COLO668 (cell line): ENCODE results near the gene CCNG1.
A peak's percentile ranks its signal among the peaks of the same experiment; 100 is the strongest.
"Not testable (repeated sequence)": the region's sequence is repeated elsewhere in the genome, so short reads cannot be mapped to it uniquely, and the experiment has no call there.

ENCODE experiments used
- DNase-seq: peaks from one replicate; lab custom pipeline; 2025; ENCODE audit not compliant: unreplicated experiment; lab: John Stamatoyannopoulos, UW

Gene CCNG1, protein sequence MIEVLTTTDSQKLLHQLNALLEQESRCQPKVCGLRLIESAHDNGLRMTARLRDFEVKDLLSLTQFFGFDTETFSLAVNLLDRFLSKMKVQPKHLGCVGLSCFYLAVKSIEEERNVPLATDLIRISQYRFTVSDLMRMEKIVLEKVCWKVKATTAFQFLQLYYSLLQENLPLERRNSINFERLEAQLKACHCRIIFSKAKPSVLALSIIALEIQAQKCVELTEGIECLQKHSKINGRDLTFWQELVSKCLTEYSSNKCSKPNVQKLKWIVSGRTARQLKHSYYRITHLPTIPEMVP

GRCh38 chr5:163437309-163438182 lies at the start of gene CCNG1:
Gene CCNG1 (plus strand): TSS chr5:163437595. CDS start chr5:163439257, 1,662 bp downstream.
- peak; percentile 85 for DNase-seq

GRCh38 chr5:163395792-163396191 lies 41.6 kb upstream of the CCNG1 start:
- DNase-seq = no peak

- DNase-seq = not testable (repeated sequence)
Observed at GRCh38 chr5:163396818-163397340, 40.5 kb upstream of the CCNG1 start.

- no peak for DNase-seq
Observed at GRCh38 chr5:163397354-163397753, 40.0 kb upstream of the CCNG1 start.

DNA sequence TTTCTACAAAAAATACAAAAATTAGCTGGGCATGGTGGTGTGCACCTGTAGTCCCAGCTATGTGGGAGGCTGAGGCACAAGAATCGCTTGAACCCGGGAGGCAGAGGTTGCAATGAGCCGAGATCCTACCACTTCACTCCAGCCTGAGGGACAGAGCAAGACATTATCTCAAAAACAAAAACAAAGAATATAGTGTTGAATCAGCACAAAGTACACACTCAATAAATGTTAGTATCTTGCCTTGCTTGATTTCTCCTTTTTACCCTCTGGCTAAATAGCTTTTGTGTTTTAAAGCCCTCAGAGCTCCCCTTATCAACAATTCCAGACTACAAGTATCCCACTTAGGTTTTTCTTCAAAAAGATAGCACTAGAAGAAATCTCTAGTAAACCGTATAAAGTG lies 37.5 kb upstream of the CCNG1 start:
- DNase-seq = no peak

GRCh38 chr5:163401271-163401670 lies 36.1 kb upstream of the CCNG1 start:
- DNase-seq = no peak

- no peak for DNase-seq
Observed at GRCh38 chr5:163402007-163402406, 35.4 kb upstream of the CCNG1 start.

GRCh38 chr5:163404364-163405173 lies 32.8 kb upstream of the CCNG1 start:
- DNase-seq = no peak

DNA sequence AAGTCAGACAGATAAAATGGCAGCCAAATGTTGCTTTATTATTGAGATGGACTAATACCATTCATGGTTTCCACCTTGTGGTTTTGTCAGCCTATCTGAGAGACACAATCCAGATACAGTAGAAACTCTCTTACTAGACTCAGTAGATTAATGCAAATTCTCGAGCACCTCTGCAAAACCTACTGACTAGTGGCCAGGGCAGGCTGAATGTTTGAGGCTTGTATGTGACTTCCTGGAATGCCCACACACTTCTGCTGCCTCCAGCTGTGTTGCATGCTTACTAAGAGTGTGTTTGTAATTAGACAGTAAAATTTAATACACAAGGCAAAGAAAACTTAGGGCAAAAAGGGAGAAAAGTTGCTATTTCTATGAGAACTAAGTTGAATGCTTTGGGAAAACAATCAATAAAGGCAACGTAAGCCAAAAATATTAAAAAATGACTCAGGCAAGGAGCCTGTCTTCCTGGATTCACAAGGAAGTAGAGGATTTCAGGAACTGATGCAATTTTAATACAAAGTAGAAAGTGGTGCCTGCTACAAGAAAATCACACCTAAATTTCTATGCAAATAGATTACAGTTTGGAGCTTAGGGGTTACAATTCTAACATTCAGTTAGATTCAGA lies 30.2 kb upstream of the CCNG1 start:
- no peak for DNase-seq

GRCh38 chr5:163408311-163408923 lies 29.0 kb upstream of the CCNG1 start:
- peak; percentile 20 for DNase-seq

- DNase-seq = no peak
Observed at GRCh38 chr5:163409384-163409783, 28.0 kb upstream of the CCNG1 start.

DNA sequence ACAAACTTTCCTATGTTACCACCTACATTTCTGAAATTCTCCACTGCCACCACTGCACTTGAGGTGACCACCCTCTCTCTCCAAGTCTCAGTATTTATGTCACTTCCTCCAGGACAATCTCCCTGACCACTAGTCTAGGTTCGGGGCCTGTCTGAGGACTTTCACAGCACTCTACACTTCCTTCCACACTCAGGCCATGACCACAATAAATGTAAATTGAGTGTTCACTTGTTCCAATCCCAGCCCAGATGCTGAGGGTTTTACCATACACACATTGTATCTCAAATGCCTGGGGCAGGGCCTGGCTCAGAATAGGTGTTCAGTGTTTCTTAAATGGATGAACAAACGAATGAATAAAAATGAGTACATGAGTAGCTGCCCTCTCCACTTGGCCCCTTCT lies 26.9 kb upstream of the CCNG1 start:
- no peak for DNase-seq

DNA sequence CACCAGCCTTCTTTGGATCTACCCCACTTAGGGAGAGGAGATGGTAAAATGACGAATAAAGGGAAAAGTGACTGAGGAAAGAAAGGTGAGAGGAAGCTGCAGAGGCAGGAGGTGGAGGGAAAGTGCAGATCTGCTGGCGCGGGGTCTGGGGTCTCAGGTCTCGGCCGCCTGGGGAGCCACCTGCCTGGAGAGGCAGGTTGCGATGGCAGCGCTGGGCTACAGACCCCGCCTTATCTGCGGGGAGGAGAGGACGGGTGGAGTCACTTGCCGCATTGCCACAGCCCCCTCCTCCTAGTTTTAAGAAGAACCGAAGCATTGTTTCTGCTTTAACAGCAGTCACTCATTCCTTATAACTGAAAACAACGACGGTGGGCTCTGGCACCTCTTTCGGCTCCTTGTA lies 21.7 kb upstream of the CCNG1 start:
- not testable (repeated sequence) for DNase-seq

GRCh38 chr5:163424836-163425235 lies 12.6 kb upstream of the CCNG1 start:
- DNase-seq = no peak

GRCh38 chr5:163426128-163426527 lies 11.3 kb upstream of the CCNG1 start:
- DNase-seq = not testable (repeated sequence)

- DNase-seq = no peak
Observed at GRCh38 chr5:163432544-163432943, 4.9 kb upstream of the CCNG1 start.

DNA sequence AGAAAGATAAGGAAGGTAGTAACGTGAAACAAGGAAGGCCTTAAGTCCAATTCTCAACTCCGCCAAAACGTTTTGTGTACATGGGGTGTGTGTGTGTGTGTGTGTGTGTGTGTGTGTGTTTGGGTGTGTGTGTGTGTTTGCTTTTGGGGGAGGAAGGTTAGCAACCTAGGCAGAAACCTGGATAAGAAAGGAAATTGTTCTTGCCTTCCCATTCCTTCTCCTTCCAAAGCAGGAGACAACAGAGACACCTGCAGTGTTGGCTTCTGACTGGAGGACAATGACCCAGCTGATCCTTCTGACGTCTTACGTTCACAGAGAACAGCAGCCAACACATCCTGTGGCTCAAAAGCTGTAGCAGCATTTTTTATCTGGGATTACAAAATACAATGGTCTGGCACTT lies 4.1 kb upstream of the CCNG1 start:
- no peak for DNase-seq

- DNase-seq = no peak
Observed at GRCh38 chr5:163434401-163434866, 3.0 kb upstream of the CCNG1 start.

GRCh38 chr5:163436515-163436914 lies 880 bp upstream of the CCNG1 start:
- no peak for DNase-seq

GRCh38 chr5:163437011-163437308 lies 435 bp upstream of the CCNG1 start:
- no peak for DNase-seq

- DNase-seq = no peak
Observed at GRCh38 chr5:163439092-163439425, 1.7 kb downstream of the CCNG1 start.
